Hematopoietic multipotent progenitor cell treated with erythropoietin and hydrocortisone succinate and interleukin-3 and kit ligand, for 15 days (in vitro differentiated cells): ENCODE measurements around the gene IQCM.

Source experiments
- DNase-seq: peaks from one replicate; pipeline ENCODE4 v3.0.0-alpha.2; 2015; ENCODE audit warnings: low spot score

Gene IQCM

GRCh38 chr4:149768477-149768876 lies 47.2 kb downstream of the IQCM start:
- DNase-seq: no peak

DNA sequence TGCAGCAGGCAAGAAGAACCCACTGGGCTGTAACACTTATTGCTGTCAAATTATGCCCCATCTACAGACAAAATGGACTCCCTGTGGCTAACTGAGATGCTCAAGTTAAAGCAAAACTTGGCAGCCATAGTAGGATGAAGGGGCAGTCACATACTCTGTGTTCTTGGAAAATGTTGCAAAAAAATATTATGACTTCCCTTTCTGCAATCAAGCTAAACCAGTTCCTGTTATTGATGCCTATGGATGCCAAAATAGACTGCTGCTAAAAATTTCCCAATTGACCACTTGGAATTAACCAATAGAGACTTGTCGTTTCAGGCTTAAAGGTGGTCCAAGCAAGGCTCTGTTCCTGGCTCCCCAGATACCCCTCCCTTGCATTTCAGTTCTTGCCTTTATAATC lies 49.5 kb downstream of the IQCM start:
- DNase-seq: no peak

GRCh38 chr4:149765630-149766029 lies 50.0 kb downstream of the IQCM start:
- DNase-seq: no peak

DNA sequence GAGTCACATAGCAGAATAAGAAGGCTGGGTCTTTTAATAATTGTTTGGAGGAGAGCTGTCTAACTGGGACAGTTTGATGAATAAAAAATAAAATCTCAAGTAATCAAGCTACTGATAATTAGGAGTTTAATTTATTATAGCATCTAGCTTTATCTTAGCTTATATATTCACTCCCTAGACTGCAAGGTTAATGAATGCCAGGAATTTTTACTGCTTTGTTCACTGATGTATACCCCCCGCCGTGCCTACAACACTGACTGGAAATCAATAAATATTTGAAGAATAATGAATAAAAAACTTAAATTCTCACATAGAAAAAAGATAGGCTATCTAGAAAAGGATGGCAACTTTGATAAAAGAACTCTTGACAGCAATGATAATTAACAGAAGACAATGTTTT lies 59.7 kb downstream of the IQCM start:
- DNase-seq: no peak

DNA sequence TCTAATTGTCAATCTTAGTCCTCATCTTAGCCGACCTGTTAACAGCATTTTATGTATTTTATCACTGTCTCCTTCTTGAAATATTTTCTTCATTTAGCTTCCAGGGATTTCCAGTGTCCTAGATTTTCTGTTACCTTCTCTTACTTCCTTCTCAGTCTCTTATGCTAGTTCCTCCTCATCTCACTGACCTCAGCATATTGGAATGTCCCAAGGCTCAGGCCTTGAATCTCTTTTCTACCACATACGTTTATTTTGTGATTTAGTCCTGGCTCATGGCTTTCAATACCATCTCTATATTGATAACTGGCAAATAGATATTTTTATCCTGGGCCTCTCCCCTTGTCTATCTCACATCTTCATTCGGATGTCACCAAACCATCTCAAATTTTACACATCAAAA lies 61.1 kb downstream of the IQCM start:
- no peak for DNase-seq

GRCh38 chr4:149752729-149753128 lies 62.9 kb downstream of the IQCM start:
- DNase-seq: no peak

GRCh38 chr4:149751174-149751573 lies 64.5 kb downstream of the IQCM start:
- DNase-seq: no peak

- no peak for DNase-seq
Measured at GRCh38 chr4:149749784-149750183, 65.9 kb downstream of the IQCM start.

- no peak for DNase-seq
Measured at GRCh38 chr4:149747646-149748045, 68.0 kb downstream of the IQCM start.

DNA sequence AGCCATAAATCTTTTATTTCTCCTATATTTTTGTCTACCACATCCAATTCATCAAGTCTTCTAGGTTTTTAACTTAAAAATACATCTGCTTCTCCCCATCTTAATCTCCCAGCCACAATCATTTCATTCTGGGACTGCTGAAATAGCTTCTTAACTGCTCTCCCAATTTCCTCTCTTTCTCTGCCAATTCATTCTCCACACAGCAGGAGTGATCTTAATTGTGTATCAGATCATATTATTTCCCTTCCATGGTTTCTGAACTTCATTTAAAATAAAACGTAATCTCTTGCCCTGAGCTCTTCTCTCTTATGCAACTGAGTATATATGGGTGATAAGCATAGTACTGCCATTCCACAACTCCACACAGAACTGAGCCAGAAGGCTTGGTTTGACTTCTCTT lies 69.4 kb downstream of the IQCM start:
- no peak for DNase-seq

DNA sequence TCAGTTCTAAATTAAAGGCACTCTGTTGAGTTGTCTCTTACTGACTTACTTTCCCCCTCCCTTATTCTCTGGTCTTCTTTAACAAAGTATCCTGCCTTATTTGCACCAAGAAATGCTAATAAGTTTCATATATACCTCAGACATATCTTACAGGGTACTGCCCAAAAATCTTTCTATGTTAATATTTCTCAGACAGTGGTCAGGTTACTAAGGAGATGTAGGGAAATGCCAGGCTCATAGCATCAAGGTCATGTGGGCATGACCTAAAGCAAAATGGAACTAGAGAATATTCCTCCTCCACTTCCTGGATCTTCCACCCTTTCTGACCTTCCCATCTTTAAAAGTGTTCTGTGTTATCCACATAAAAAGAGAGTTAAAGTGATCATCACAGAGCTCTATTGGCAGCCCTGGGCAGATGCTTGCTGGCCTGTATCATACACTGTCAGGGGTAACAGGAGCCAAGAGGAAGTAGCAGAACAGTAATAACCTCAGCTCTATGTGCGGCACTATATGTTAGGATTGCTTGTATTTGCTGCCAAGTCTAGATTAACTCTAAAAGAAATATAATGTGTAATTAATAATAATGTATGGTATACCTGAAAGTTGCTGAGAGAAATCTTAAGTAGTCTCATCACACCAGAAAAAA lies 74.3 kb downstream of the IQCM start:
- DNase-seq: no peak

DNA sequence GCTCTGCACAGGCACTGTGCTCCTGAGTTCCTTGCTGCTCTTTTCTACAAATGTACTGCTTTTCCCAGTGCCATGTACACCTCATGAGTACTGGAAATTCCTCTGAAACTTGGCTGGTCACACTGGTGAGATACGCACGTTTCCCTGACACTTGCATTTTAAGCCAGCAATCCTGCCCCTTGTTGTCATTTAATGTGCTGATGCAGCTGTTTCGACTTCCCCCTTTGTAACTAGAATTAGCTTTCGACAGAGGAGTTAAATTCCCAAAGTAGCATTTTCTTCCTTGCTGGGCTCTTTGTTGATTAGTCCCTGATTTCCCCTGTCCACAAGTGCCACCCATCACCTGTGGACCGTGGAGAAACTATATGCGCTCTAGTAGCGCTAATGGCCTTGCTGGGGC lies 77.5 kb downstream of the IQCM start:
- DNase-seq: no peak

DNA sequence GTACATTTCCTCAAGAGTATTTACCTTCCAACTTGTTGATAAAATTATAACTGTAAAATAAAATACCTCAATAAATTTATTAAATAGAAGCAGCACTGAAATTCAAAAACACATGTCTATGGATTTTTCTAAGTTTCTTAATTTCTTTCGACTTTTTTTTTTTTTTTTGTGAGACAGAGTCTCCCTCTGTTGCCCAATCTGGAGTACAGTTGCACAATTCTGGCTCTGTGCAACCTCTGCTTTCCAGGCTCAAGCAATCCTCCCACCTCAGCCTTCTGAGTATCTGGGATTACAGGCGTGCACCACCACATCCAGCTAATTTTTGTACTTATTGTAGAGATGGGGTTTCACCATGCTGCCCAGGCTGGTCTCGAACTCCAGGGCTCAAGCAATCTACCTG lies 79.8 kb downstream of the IQCM start:
- no peak for DNase-seq

DNA sequence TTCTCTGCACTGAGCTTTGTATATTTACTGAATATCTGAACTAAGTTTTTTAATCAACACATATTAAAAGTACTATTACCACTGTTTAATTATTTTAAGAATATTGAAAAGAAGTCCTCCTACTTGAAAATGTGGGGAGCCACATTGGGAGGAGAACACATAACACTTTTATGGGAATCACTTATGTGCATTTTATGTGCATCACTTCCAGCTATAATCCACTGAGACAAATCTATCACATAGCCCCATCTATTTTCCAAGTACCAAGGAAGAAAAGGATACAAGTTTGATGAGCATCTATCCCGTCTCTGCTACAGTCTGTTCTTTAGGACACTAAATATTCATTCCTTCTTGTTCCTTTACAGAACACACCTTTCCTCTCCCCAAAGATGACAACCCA lies 87.2 kb downstream of the IQCM start:
- DNase-seq: no peak

DNA sequence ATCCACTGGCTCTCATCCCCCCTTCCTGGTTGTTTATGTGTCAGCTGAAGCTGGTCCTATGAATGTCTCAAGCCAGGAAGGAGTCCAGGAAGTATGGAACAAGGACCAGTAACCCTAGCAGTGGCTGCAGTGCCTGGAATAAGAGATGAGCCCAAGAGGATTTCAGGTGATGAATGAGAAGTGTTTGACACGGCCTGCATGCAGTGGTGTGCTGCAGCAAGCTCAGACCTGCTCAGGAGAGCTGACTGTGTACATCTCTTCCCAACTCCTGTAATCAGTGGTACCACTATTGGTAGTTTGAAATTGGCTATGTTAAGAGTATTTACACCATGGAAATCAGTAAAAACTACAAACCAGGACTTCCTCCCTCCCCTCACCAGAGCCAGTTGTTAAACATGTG lies 88.0 kb downstream of the IQCM start:
- no peak for DNase-seq

- DNase-seq: no peak
Measured at GRCh38 chr4:149723065-149723464, 92.6 kb downstream of the IQCM start.

GRCh38 chr4:149719806-149720205 lies 95.8 kb downstream of the IQCM start:
- DNase-seq: no peak

- no peak for DNase-seq
Measured at GRCh38 chr4:149719357-149719756, 96.3 kb downstream of the IQCM start.

DNA sequence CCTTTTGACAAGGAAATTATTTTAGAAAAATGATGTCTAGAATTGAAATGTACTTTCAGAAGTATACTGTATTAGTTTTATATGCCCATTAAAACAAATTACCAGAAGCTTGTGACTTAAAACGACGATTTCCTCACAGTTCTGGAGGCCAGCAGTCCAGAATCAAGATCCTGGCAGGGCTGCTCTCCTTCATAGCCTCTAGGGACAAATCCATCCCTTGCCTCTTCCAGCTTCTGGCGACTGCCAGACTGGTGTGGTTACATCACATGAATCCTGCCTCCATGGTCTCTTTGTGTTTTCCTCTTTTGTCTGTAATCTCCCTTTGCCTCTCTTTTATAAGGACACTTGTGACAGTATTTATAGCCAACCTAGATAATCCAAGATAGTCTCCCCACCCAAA lies 97.1 kb downstream of the IQCM start:
- DNase-seq: no peak

DNA sequence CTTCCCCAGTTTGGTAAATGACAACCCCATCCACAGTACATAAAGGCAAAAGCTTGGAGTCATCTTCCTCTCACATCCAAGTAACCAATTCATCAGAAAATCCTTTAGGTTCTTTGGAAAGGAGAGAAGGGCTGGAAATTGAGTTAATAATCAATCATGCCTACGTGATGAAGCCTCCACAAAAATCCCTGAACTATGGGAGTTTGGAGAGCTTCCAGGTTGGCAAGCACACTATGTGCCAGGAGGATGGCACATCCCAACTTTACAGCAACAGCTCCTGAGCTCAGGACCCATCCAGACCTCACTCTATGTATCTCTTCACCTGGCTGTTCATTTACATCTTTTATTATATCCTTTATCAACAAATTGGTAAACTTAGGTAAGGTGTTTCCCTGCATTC lies 98.9 kb downstream of the IQCM start:
- no peak for DNase-seq

GRCh38 chr4:149715822-149716585 lies 99.6 kb downstream of the IQCM start:
- no peak for DNase-seq

DNA sequence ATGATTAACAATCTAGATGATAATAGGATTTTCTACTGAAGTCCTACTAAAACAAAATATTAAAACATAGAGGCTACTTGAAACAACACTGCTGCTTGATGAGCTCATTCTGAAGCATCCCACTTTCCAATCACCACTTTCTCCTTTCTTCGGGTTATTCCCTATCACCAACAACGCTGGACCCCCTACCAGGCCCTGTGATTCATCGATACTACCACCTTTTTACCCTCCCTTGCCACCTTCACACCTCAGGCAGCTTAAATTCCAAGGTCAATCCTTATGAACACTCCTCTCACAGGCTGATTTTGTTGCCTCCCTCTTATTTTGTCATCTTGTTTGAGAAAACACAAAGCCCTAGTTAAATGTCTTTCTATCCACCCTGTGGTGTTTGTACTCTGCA lies 102.6 kb downstream of the IQCM start:
- no peak for DNase-seq

DNA sequence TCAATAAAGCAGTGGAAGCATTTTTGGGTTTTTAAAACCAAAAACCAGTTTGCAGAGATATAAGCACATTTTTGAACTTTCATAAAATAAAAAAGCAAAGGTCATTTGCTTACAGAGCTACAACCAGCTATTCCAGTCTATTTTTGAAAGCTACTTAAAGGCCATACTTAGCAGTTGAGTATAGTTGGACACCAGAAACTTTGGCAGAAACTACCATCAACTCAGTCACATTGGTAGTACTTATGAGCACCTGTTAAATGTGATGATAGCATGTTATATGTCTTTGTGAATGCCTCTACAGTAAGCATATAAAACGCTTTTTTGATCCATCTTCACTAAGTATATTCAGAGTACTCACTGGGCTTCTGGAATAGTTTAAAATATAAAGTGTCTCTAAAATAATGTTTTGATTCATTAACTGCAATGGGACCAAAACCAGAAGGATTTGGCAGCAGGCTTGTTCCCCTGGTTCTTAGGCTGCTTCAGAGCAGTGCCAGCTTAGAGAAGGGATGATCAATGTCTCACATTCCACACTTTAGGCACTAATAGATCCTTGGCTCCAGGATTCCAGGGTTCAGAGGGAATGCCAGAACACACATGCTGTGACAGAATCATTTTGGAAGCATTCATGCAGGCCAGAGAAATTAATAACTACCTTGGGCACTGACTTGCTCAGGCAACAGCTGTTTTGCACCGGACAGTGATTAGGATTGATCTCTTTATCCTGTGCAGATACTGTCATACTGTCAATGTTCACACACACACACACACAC lies 103.9 kb downstream of the IQCM start:
- no peak for DNase-seq
